GM21447 (cell line): ENCODE measurements around the gene PRDM16.
"Not testable (repeated sequence)": the region's sequence is repeated elsewhere in the genome, so short reads cannot be mapped to it uniquely, and the experiment has no call there.

ENCODE experiments used
- ATAC-seq: cut with Tn5 transposase; IDR thresholded peaks from one replicate; pipeline ENCODE4 v1.9.1; 2021; ENCODE audit not compliant: unreplicated experiment

The PRDM16 gene

GRCh38 chr1:3080053-3080955 lies 11.3 kb downstream of the PRDM16 start:
- ATAC-seq: no peak

- no peak for ATAC-seq
Observed at GRCh38 chr1:3081171-3081683, 12.2 kb downstream of the PRDM16 start.

GRCh38 chr1:3082051-3082450 lies 13.0 kb downstream of the PRDM16 start:
- ATAC-seq: no peak

GRCh38 chr1:3082571-3083516 lies 13.8 kb downstream of the PRDM16 start:
- ATAC-seq: no peak

- no peak for ATAC-seq
Observed at GRCh38 chr1:3084154-3084553, 15.2 kb downstream of the PRDM16 start.

GRCh38 chr1:3084726-3085125 lies 15.7 kb downstream of the PRDM16 start:
- no peak for ATAC-seq

GRCh38 chr1:3085721-3086120 lies 16.7 kb downstream of the PRDM16 start:
- no peak for ATAC-seq

GRCh38 chr1:3086272-3086974 lies 17.4 kb downstream of the PRDM16 start:
- ATAC-seq: no peak

- no peak for ATAC-seq
Observed at GRCh38 chr1:3087049-3087448, 18.0 kb downstream of the PRDM16 start.

GRCh38 chr1:3087946-3088668 lies 19.1 kb downstream of the PRDM16 start:
- ATAC-seq: not testable (repeated sequence)

GRCh38 chr1:3089490-3089889 lies 20.5 kb downstream of the PRDM16 start:
- ATAC-seq: no peak

- ATAC-seq: no peak
Observed at GRCh38 chr1:3091334-3091733, 22.3 kb downstream of the PRDM16 start.

- no peak for ATAC-seq
Observed at GRCh38 chr1:3092530-3092929, 23.5 kb downstream of the PRDM16 start.

GRCh38 chr1:3093898-3094626 lies 25.1 kb downstream of the PRDM16 start:
- ATAC-seq: no peak

GRCh38 chr1:3094863-3095780 lies 26.1 kb downstream of the PRDM16 start:
- no peak for ATAC-seq

- no peak for ATAC-seq
Observed at GRCh38 chr1:3096345-3096744, 27.3 kb downstream of the PRDM16 start.

GRCh38 chr1:3097231-3097630 lies 28.2 kb downstream of the PRDM16 start:
- ATAC-seq: no peak

GRCh38 chr1:3097861-3098260 lies 28.9 kb downstream of the PRDM16 start:
- ATAC-seq: no peak

- ATAC-seq: no peak
Observed at GRCh38 chr1:3099861-3100260, 30.9 kb downstream of the PRDM16 start.
